MM.1S (cell line): Measurements from ENCODE around the gene MUC5B.

ENCODE experiments used
- CTCF ChIP-seq: fragments of 300-600 bp; sonication (generic); IDR thresholded peaks from 2 replicates; pipeline ENCODE4 v1.5.1; 2016; ENCODE audit warnings: antibody characterized with exemption, low read length, mixed read lengths
- EZH2 ChIP-seq: fragments of 300-600 bp; sonication (generic); optimal IDR thresholded peaks from 2 replicates; pipeline ENCODE3; 2017; ENCODE audit warnings: low read depth, mild to moderate bottlenecking, antibody characterized with exemption, low read length, mixed read lengths
- EZH2phosphoT487 ChIP-seq: fragments of 300-600 bp; sonication (generic); IDR thresholded peaks from 2 replicates; pipeline ENCODE4 v1.6.1; 2018; ENCODE audit warnings: antibody characterized with exemption, low read length

DNA sequence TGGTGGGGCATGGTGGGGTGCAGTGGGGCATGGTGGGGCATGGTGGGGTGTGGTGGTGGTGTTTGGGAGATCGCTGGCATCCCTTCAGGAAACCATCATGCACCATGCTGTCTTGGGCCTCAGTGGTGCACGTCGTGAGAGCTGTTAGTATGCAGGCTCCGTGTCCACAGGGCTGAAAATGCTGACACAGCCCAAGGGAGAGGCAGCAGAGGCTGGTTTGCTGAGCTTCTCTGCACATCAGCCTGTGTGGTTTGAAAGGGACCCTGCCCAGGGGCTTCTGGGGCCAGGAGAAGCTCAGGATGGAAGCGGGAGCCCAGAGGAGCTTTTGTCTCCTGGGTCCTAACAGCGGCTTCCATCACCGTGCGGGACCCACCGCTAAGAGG lies 30.2 kb downstream of the MUC5B start:
- TF ChIP-seq CTCF: no peak
- no peak for TF ChIP-seq EZH2
- TF ChIP-seq EZH2phosphoT487: no peak
